Smooth muscle cell (in vitro differentiated cells): ENCODE measurements around the gene SH3RF3. TPM values are rescaled to one million over a fixed set of nuclear protein-coding genes. Genes with fewer than 3 reads are reported as not detected.

Experiments
- DNase-seq: peaks from one replicate; lab custom pipeline; 2025; ENCODE audit not compliant: unreplicated experiment; lab: John Stamatoyannopoulos, UW
- H2AFZ ChIP-seq: fragments of 200-600 bp; sonication (generic); 2 replicates; pipeline ENCODE4 v1.6.0; 2016; ENCODE audit warnings: antibody characterized with exemption, low read depth, mild to moderate bottlenecking
- H3F3A ChIP-seq: fragments of 200-600 bp; sonication (generic); 2 replicates; pipeline ENCODE4 v1.6.0; 2017; ENCODE audit warnings: antibody characterized with exemption, low read depth
- H3K27ac ChIP-seq: fragments of 200-600 bp; sonication (generic); 2 replicates; pipeline ENCODE4 v1.5.1; 2016; ENCODE audit warnings: low read depth, mild to moderate bottlenecking
- H3K27me3 ChIP-seq: fragments of 200-600 bp; sonication (generic); 2 replicates; pipeline ENCODE4 v1.6.1; 2016; ENCODE audit warnings: low read depth, mild to moderate bottlenecking
- H3K36me3 ChIP-seq: fragments of 200-600 bp; sonication (generic); 2 replicates; pipeline ENCODE4 v1.5.1; 2016; ENCODE audit warnings: low read depth
- H3K4me1 ChIP-seq: fragments of 200-600 bp; sonication (generic); 2 replicates; pipeline ENCODE4 v1.5.1; 2016; ENCODE audit warnings: low read depth
- H3K4me2 ChIP-seq: fragments of 200-600 bp; sonication (generic); 2 replicates; pipeline ENCODE4 v1.6.0; 2016; ENCODE audit warnings: mild to moderate bottlenecking
- H3K4me3 ChIP-seq: fragments of 200-600 bp; sonication (generic); 2 replicates; pipeline ENCODE4 v1.5.1; 2016; ENCODE audit warnings: mild to moderate bottlenecking
- H3K79me2 ChIP-seq: fragments of 200-600 bp; sonication (generic); 2 replicates; pipeline ENCODE4 v1.6.0; 2016; ENCODE audit warnings: low read depth, mild to moderate bottlenecking
- H3K9ac ChIP-seq: fragments of 200-600 bp; sonication (generic); 2 replicates; pipeline ENCODE4 v1.6.0; 2016; ENCODE audit warnings: low read depth
- H3K9me3 ChIP-seq: fragments of 200-600 bp; sonication (generic); replicated peaks from 2 replicates; pipeline ENCODE4 v1.5.1; 2016; ENCODE audit warnings: low read depth
- H4K20me1 ChIP-seq: fragments of 200-600 bp; sonication (generic); 2 replicates; pipeline ENCODE4 v1.6.0; 2016; ENCODE audit warnings: low read depth
- CTCF ChIP-seq: fragments of 200-600 bp; sonication (generic); IDR thresholded peaks from 2 replicates; pipeline ENCODE4 v1.5.1; 2017; ENCODE audit warnings: borderline replicate concordance, mild to moderate bottlenecking, antibody characterized with exemption; ENCODE audit not compliant: insufficient read depth, poor library complexity, severe bottlenecking
- WGBS: methylation state at CpG from one replicate; pipeline ENCODE4 v1.1.7; 2016; ENCODE audit warnings: low lambda C conversion rate; 5-methylcytosine and 5-hydroxymethylcytosine counted together
- polyA plus RNA-seq: library from polyadenylated mRNA; unstranded; fragments of >200 nt; fragmentation: Nextera tagmentation; extraction: Ambion mirVana; gene quantifications from 2 replicates; pipeline ENCODE4 v1.2.1, GENCODE V29; 2016
- total RNA-seq: library from RNA; depleted of rRNA; stranded (reverse); fragments of >200 nt; gene quantifications from 2 replicates; pipeline ENCODE4 v1.2.3, GENCODE V29; 2014

Gene SH3RF3
- total and polyA plus RNA-seq, 2 experiments from 2014 or later = 6.6 to 11.8 TPM

- TF ChIP-seq CTCF = no peak
- H3K27ac ChIP-seq = no peak overlapping the region
- H2AFZ ChIP-seq = no peak overlapping the region
- H3K4me3 ChIP-seq = no peak overlapping the region
- no peak overlapping the region for H3K9ac ChIP-seq
- H3K79me2 ChIP-seq = no peaks in the 10 kb centered on the region
- H3K27me3 ChIP-seq = no peaks in the 10 kb centered on the region
- no peaks in the 10 kb centered on the region for H3K36me3 ChIP-seq
- H3K4me1 ChIP-seq = peaks cover 13% of the 10 kb centered on the region
- H3K4me2 ChIP-seq = no peak overlapping the region
- no peaks in the 10 kb centered on the region for H3F3A ChIP-seq
- peaks cover 38% of the 10 kb centered on the region for H4K20me1 ChIP-seq
- 88% methylated on average over 8 of the region's 8 CpGs for WGBS
- no peak for DNase-seq
- no peaks in the 10 kb centered on the region for H3K9me3 ChIP-seq
Measured at GRCh38 chr2:109406301-109406700, 277.3 kb downstream of the SH3RF3 start.

GRCh38 chr2:109407276-109408042, 278.5 kb downstream of the SH3RF3 start:
- Histone ChIP-seq H3K4me2 (no peak overlapping the region), H3K27me3 (no peaks in the 10 kb centered on the region), H3K9ac (no peak overlapping the region), H3F3A (no peaks in the 10 kb centered on the region), H2AFZ (no peak overlapping the region), H3K36me3 (no peaks in the 10 kb centered on the region), H4K20me1 (peaks cover 36% of the 10 kb centered on the region), H3K79me2 (no peaks in the 10 kb centered on the region), H3K9me3 (no peaks in the 10 kb centered on the region), H3K4me3 (no peak overlapping the region), H3K27ac (no peak overlapping the region), H3K4me1 (peaks cover 12% of the 10 kb centered on the region)
- TF ChIP-seq CTCF = no peak
- DNase-seq = no peak
- WGBS = 82% methylated on average over 7 of the region's 7 CpGs

- no peak for DNase-seq
Measured at GRCh38 chr2:109408043-109408335, 279.0 kb downstream of the SH3RF3 start.

More at GRCh38 chr2:109408043-109408335, 279.0 kb downstream of the SH3RF3 start:
- no peaks in the 10 kb centered on the region for H3K9me3 ChIP-seq
- H2AFZ ChIP-seq = no peak overlapping the region
- 95% methylated on average over 4 of the region's 4 CpGs for WGBS
- H3K27ac ChIP-seq = no peak overlapping the region
- H3K27me3 ChIP-seq = no peaks in the 10 kb centered on the region
- H3K4me3 ChIP-seq = no peak overlapping the region
- no peaks in the 10 kb centered on the region for H3K36me3 ChIP-seq
- no peaks in the 10 kb centered on the region for H3F3A ChIP-seq
- H4K20me1 ChIP-seq = peaks cover 36% of the 10 kb centered on the region
- H3K4me2 ChIP-seq = no peak overlapping the region
- no peak for TF ChIP-seq CTCF
- peaks cover 8% of the 10 kb centered on the region for H3K4me1 ChIP-seq
- no peak overlapping the region for H3K9ac ChIP-seq
- no peaks in the 10 kb centered on the region for H3K79me2 ChIP-seq
